GM18508 (cell line): Measurements from ENCODE around the gene ZNF559.
"Not testable (repeated sequence)": the region's sequence is repeated elsewhere in the genome, so short reads cannot be mapped to it uniquely, and the experiment has no call there.

Experiments
- ATAC-seq: cut with Tn5 transposase; IDR thresholded peaks from one replicate; pipeline ENCODE4 v1.9.1; 2021; ENCODE audit warnings: moderate number of reproducible peaks; ENCODE audit not compliant: insufficient read depth, unreplicated experiment

The ZNF559 gene

GRCh38 chr19:9323919-9324583 lies at the start of gene ZNF559:
Gene ZNF559 (plus strand): TSS chr19:9324179. CDS start chr19:9338550, 14,371 bp downstream.
- ATAC-seq = peak; percentile 74

- not testable (repeated sequence) for ATAC-seq
These were observed 40.5 kb upstream of the ZNF559 start for GRCh38 chr19:9283485-9283884.

GRCh38 chr19:9289231-9289884 lies 34.6 kb upstream of the ZNF559 start:
- no peak for ATAC-seq

DNA sequence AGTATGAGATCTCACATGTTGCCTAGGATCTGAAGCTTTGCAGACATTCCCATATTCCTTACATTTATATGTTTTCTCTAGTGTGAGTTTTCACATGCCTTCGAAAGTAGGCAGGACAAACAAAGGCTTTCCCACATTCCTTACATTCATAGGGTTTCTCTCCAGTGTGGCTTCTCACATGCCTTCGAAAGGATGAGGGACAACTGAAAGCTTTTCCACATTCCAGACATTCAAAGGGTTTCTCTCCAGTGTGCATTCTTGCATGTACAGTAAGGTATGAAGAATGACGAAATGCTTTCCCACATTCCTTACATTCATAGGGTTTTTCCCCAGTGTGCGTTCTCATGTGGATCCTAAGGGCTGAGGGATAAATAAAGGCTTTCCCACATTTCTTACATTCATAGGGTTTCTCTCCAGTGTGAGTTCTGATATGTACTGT lies 28.5 kb upstream of the ZNF559 start:
- no peak for ATAC-seq

DNA sequence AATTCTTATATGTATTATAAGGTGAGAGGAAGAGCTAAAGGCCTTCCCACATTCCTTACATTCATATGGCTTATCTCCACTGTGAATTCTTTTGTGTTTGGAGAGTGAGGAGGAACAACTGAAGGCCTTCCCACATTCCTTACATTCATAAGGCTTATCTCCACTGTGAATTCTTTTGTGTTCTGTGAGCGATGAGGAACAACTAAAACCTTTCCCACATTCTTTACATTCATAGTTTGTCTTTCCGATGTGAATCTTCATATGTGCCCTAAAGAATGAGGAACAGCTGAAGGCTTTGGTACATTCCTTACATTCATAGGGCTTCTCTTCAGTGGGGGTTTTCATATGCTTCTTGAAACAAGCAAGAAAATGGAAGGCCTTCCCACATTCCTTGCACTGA lies 27.6 kb upstream of the ZNF559 start:
- ATAC-seq = no peak

GRCh38 chr19:9306443-9306842 lies 17.5 kb upstream of the ZNF559 start:
- ATAC-seq = no peak

- ATAC-seq = no peak
These were observed 15.7 kb upstream of the ZNF559 start for GRCh38 chr19:9308091-9308770.

DNA sequence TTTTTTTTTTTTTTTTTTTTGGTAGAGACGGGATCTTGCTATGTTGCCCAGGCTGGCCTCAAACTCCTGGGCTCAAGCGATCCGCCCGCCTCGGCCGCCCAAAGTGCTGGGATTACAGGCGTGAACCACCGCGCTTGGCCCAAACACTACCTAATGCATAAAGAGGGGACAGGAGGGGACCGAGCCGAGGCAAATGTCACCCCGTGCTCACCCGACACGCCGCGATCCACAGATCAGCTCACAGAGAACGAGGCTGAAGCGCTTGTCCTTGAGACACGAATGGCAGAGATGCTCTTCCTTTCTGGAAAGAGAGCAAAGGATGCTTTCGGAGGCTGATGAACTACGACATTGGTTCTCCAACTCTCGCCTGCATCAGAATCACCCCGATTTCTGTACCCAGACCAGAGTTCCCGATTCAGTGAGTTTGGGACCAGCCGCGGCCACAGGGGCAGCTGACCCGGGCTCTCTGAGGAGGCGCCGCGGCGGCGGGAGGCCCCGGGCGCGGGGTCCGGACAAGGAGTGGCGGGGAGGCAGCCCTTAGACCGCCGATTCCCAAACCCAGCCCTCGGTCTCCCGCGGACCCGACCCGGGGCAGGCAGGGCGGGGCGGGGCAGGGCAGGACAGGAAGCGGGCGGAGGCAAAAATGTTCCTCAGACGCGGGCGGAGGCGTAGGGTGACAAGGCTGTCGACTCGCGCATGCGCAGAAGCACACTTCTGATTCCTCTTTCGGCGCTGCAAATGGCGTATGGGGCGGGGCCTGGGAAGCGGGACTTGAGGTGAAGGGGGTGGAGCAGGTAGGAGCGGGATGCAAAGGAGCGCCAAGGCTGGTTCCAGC lies 14.6 kb upstream of the ZNF559 start, which contains the start of gene ZNF699:
ZNF699 (minus strand) TSS at position 700 of the 835 bp plus-strand sequence. CDS start 4,719 bp downstream, outside the sequence.
- peak; percentile 88 for ATAC-seq

- ATAC-seq = peak; percentile 46
These were observed 14.0 kb upstream of the ZNF559 start for GRCh38 chr19:9309974-9310446.

DNA sequence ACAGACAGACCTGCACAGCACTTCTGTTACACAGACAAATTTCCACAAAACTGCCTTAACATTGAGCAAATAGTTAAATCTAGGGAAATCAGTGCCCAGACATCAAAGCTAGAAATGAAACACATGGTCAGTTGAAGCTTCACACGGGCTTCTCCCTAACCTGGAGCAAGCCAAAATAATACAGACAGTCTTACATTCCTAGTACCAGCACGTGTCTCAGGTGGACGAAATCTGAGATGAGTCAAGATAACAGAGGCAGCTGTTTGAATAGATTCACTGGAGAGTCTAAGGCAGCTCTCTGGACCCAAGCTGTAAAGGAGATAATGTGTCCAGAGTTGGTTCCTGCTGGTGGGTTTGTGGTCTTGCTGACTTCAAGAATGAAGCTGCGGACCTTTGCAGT lies 10.2 kb upstream of the ZNF559 start:
- no peak for ATAC-seq

DNA sequence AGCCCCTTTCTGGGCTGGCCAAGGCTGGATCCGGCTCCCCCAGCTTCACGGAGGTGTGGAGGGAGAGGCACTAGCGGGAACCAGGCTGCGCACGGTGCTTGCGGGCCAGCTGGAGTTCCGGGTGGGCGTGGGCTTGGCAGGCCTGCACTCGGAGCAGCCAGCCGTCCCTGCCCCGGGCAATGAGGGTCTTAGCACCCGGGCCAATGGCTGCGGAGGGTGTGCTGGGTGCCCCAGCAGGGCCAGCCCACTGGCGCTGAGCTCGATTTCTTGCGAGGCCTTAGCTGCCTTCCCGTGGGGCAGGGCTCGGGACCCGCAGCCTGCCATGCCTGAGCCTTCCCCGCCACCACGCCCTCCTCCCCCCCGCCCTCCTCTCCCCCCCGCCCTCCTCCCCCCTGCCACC lies 2.6 kb upstream of the ZNF559 start:
- ATAC-seq = no peak

- ATAC-seq = not testable (repeated sequence)
These were observed 2.2 kb upstream of the ZNF559 start for GRCh38 chr19:9321756-9322155.

DNA sequence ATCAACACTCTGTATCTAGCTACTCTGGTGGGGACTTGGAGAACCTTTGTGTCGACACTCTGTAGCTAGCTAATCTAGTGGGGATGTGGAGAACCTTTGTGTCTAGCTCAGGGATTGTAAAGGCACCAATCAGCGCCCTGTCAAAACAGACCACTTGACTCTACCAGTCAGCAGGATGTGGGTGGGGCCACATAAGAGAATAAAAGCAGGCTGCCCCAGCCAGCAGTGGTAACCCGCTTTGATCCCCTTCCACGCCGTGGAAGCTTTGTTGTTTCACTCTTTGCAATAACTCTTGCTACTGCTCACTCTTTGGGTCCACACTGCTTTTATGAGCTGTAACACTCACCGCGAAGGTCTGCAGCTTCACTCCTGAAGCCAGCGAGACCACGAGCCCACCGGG lies 1.8 kb upstream of the ZNF559 start:
- not testable (repeated sequence) for ATAC-seq

GRCh38 chr19:9323557-9323918 lies 441 bp upstream of the ZNF559 start:
- ATAC-seq = peak; percentile 26

GRCh38 chr19:9324584-9324962 lies 594 bp downstream of the ZNF559 start:
- no peak for ATAC-seq

DNA sequence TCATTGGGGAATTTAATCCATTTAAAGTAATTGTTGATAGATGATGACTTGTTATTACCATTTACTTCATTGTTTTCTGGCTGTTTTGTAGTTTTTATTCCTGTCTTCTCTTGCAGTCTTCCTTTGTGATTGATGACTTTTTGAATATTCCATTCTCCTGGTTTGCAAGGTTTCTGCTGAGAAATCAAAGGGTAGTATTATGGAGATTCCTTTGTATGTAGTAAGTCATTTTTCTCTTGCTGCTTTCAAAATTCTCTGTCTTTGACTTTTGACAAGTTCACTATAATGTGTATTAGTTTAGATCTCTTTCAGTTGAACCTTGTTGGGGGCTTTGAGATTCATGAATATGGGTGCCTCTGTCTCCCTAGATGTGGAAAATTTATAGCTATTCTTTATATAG lies 6.0 kb downstream of the ZNF559 start:
- ATAC-seq = no peak

- no peak for ATAC-seq
These were observed 18.8 kb downstream of the ZNF559 start for GRCh38 chr19:9342610-9343304.

DNA sequence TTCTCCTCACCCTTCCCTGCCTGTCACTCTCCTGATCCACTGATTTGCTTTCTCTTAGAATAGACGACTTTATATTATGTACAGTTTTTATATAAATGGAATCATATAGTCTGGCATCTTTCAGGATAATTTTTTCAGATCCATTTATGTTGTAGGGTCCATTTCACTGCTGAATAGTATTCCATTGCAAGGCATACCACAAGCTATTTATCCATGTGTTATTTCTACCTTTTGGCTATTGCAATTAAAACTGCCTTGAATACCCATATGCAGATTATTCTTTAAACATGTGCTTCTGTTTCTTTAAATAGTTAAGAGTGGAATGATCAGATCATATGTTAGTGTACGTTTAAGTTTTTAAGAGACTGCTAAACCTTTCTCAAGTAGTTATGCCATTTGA lies 21.0 kb downstream of the ZNF559 start:
- ATAC-seq = no peak

DNA sequence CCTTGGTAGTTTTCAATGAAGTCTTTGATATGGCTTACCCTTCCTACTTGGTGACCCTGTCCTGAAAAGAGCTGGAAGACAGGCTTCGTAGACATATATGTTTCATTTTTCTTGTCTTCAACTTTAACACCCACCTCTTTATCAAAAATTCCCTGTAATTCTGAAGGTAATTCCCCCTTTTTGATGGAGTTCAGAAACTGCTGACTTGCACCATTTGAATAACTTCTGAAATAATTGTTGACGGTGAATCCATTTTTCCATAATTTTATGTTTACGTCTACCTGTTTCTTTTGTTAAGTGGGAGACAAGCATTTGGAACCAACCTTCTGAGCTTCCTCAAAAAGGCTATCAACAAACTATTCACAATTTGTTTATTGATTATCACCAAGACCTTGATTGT lies 24.3 kb downstream of the ZNF559 start:
- no peak for ATAC-seq

DNA sequence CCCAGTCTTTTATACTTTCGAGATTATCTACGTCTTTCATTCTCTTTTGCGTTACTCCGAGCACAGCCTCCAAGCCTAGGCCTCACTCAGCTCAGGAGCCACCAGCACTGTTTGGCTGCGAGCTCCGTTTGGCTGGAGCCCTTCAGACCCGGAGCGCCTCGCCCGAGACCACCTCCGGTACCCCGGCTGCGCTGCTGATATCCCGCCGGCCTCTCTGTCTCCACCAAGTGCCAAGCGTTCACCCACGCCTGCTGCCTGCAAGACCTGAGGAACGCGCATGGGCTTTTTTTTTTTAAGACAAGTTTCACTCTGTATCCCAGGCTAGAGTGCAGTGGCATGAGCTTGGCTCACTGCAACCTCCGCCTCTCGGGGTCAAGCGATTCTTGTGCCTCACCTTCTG lies 24.7 kb downstream of the ZNF559 start:
- no peak for ATAC-seq
